ENCODE measurements around the gene WNT1.

GRCh38 chr12:49015196-49015595, 37.1 kb downstream of the WNT1 start:
- TF ChIP-seq TAF1 (IDR thresholded peaks at IDR 0.05; ENCODE audit: low read depth, low read length) (no peak), POLR2A (IDR thresholded peaks at IDR 0.05; ENCODE audit: low read depth, low read length) (no peak), PAX5 (IDR thresholded peaks at IDR 0.05; ENCODE audit: insufficient read depth, low read length, severe bottlenecking) (no peak)

All from GM12891 (cell line).